K562 (cell line): ENCODE measurements around the gene SAMD10. TPM values are rescaled to one million over a fixed set of nuclear protein-coding genes. Genes with fewer than 3 reads are reported as not detected.

Experiments
- CCAR2 ChIP-seq: fragments of 200-400 bp; formaldehyde crosslinking; IDR thresholded peaks from 2 replicates; pipeline ENCODE4 v1.6.1; 2017; ENCODE audit warnings: mild to moderate bottlenecking, low read depth, low read length
- CREM ChIP-seq: IDR thresholded peaks from 2 replicates; pipeline ENCODE4 v1.6.1; 2014; ENCODE audit warnings: antibody characterized with exemption, low read depth
- CTBP1 ChIP-seq: fragments of 450-650 bp; IDR thresholded peaks from 2 replicates; pipeline ENCODE4 v1.6.1; 2016; ENCODE audit warnings: borderline replicate concordance
- E2F1 ChIP-seq: sonication (generic); formaldehyde crosslinking; IDR thresholded peaks from 2 replicates; pipeline ENCODE4 v1.8.1; 2023; ENCODE audit warnings: mild to moderate bottlenecking, missing genetic modification reagents, moderate library complexity
- JUN ChIP-seq, 2 experiments: sonication (generic) in 1 of 2; formaldehyde crosslinking in 1 of 2; IDR thresholded peaks; 2 replicates each; pipeline versions ENCODE4 v1.6.1 to v1.8.0; 2012 to 2022; ENCODE audit warnings: borderline replicate concordance in 2 of 2, mild to moderate bottlenecking in 2 of 2, improper control_type of control experiment in 1 of 2, low read depth in 1 of 2, low read length in 1 of 2, missing genetic modification reagents in 1 of 2
- KDM1A ChIP-seq, 2 experiments: fragments of 450-650 bp; IDR thresholded peaks; 2 replicates each; pipeline ENCODE4 v1.6.1; 2016; ENCODE audit warnings: mild to moderate bottlenecking in 2 of 2
- MBD2 ChIP-seq: sonication (generic); IDR thresholded peaks from 2 replicates; pipeline ENCODE4 v1.6.1; 2016; ENCODE audit warnings: low read depth, borderline replicate concordance
- MEF2D ChIP-seq: conservative IDR thresholded peaks from 2 replicates; pipeline ENCODE4 v1.6.1; 2016; ENCODE audit warnings: low read depth, missing genetic modification characterization, missing compliant biosample characterization
- MITF ChIP-seq: IDR thresholded peaks from 2 replicates; pipeline ENCODE4 v1.6.1; 2014; ENCODE audit warnings: antibody characterized with exemption
- MXI1 ChIP-seq: IDR thresholded peaks from 2 replicates; pipeline ENCODE4 v1.6.1; 2011; ENCODE audit warnings: low read depth, mild to moderate bottlenecking, improper control_type of control experiment, low read length
- NR2C1 ChIP-seq, 2 experiments: fragments of 450-650 bp; IDR thresholded peaks; 2 replicates each; pipeline ENCODE4 v1.6.1; 2017; ENCODE audit warnings: mild to moderate bottlenecking in 2 of 2, antibody characterized with exemption in 1 of 2, inconsistent platforms in 1 of 2, missing compliant biosample characterization in 1 of 2, missing genetic modification characterization in 1 of 2
- PHB2 ChIP-seq: fragments of 450-650 bp; IDR thresholded peaks from 2 replicates; pipeline ENCODE4 v1.6.1; 2017; ENCODE audit warnings: low read depth
- PHF21A ChIP-seq: fragments of 450-650 bp; IDR thresholded peaks from 2 replicates; pipeline ENCODE4 v1.6.1; 2017; ENCODE audit warnings: low read depth, borderline replicate concordance
- RBBP5 ChIP-seq: fragments of 200-600 bp; sonication (generic); IDR thresholded peaks from 2 replicates; pipeline ENCODE4 v1.6.1; 2012; ENCODE audit warnings: borderline replicate concordance, mild to moderate bottlenecking, low read length, control low read depth, inconsistent platforms; ENCODE audit not compliant: insufficient read depth, poor library complexity, severe bottlenecking
- ZBTB7A ChIP-seq: IDR thresholded peaks from 2 replicates; pipeline ENCODE4 v1.6.1; 2011; ENCODE audit warnings: low read depth, mild to moderate bottlenecking, low read length, moderate library complexity, borderline replicate concordance; ENCODE audit not compliant: control insufficient read depth
- ZNF143 ChIP-seq: sonication (generic); formaldehyde crosslinking; IDR thresholded peaks from 2 replicates; pipeline ENCODE4 v1.9.0; 2022; ENCODE audit warnings: mild to moderate bottlenecking, missing genetic modification reagents
- ZNF408 ChIP-seq: fragments of 250-450 bp; sonication (Bioruptor Pico); IDR thresholded peaks from 2 replicates; pipeline ENCODE4 v1.4.0; 2020; ENCODE audit warnings: low read depth, mild to moderate bottlenecking, moderate library complexity
- ZNF655 ChIP-seq: fragments of 250-450 bp; sonication (Bioruptor Pico); IDR thresholded peaks from 2 replicates; pipeline ENCODE4 v1.5.0; 2021
- ZNF699 ChIP-seq: fragments of 250-450 bp; sonication (Bioruptor Pico); IDR thresholded peaks from 2 replicates; pipeline ENCODE4 v1.8.0; 2021; ENCODE audit warnings: mild to moderate bottlenecking, moderate library complexity; ENCODE audit not compliant: insufficient replicate concordance
- polyA plus RNA-seq, 8 experiments: library from polyadenylated mRNA; depleted of rRNA in 4 of 8; stranded (reverse) in 5 of 8; unstranded in 3 of 8; fragments of >200 nt; fragmentation: Nextera tagmentation in 2 of 8; fragmentation: Illumina TruSeq in 1 of 8; extraction: Ambion mirVana in 2 of 8; extraction: Trizol in 1 of 8; gene quantifications; 2 replicates each; pipeline versions ENCODE4 v1.2.1 to v1.2.3, GENCODE V29; 2011 to 2014; ENCODE audit warnings: inconsistent platforms in 1 of 8, missing spikeins in 1 of 8
- total RNA-seq, 7 experiments: library from RNA; depleted of rRNA in 6 of 7; stranded (reverse); fragments of >200 nt in 6 of 7; fragmentation: Illumina TruSeq in 2 of 7; extraction: Trizol in 2 of 7; gene quantifications; 2 replicates each; pipeline versions ENCODE4 v1.2.1 to v1.2.3, GENCODE V29; 2011 to 2021; ENCODE audit warnings: low replicate concordance in 1 of 7

Gene SAMD10
- total and polyA plus RNA-seq, 9 of the 15 experiments (the other 6 are each of a cell fraction or from before 2014, with no cell fraction given), result 0.37 to 15.2 (median 4.8) TPM

- TF ChIP-seq MEF2D (tag) (no peak), CCAR2 (no peak), MITF (no peak), CTBP1 (no peak; the same call in 1 of the 2 replicates), ZBTB7A (0 out of 2 replicates have a peak, but pooled peaks have one; percentile 15), NR2C1 (IDR thresholded peaks at IDR 0.05) (peak; percentile 81), NR2C1 (tag; IDR thresholded peaks at IDR 0.05) (peak; percentile 80), JUN (IDR thresholded peaks at IDR 0.05; ENCODE audit: borderline replicate concordance, low read depth, low read length) (no peak), JUN (CRISPR knock-in tag; IDR thresholded peaks at IDR 0.05; ENCODE audit: borderline replicate concordance) (no peak), RBBP5 (peak; percentile 24), ZNF655 (CRISPR knock-in tag) (no peak), KDM1A (IDR thresholded peaks at IDR 0.05) (no peak), PHB2 (no peak), MBD2 (no peak), ZNF143 (CRISPR knock-in tag) (0 out of 2 replicates have a peak, but pooled peaks have one; percentile 37), E2F1 (CRISPR knock-in tag) (no peak), CREM (no peak), MXI1 (no peak), ZNF408 (CRISPR knock-in tag) (no peak), PHF21A (no peak), ZNF699 (CRISPR knock-in tag) (no peak)
These were observed 10.3 kb downstream of the SAMD10 start (continued) for GRCh38 chr20:63968928-63969760.
